GM20000 (cell line): Measurements from ENCODE around the gene GRP.
A peak's percentile ranks its signal among the peaks of the same experiment; 100 is the strongest.

ENCODE experiments used
- DNase-seq: peaks from one replicate; pipeline ENCODE4 v3.0.0; 2012; ENCODE audit warnings: low spot score
- TF ChIP-seq, protein P1 (sequence below): IDR thresholded peaks from 2 replicates; pipeline ENCODE4 v1.5.1; 2012; ENCODE audit warnings: mild to moderate bottlenecking, control low read depth; ENCODE audit errors: extremely low read depth, missing control alignments

Gene GRP

DNA sequence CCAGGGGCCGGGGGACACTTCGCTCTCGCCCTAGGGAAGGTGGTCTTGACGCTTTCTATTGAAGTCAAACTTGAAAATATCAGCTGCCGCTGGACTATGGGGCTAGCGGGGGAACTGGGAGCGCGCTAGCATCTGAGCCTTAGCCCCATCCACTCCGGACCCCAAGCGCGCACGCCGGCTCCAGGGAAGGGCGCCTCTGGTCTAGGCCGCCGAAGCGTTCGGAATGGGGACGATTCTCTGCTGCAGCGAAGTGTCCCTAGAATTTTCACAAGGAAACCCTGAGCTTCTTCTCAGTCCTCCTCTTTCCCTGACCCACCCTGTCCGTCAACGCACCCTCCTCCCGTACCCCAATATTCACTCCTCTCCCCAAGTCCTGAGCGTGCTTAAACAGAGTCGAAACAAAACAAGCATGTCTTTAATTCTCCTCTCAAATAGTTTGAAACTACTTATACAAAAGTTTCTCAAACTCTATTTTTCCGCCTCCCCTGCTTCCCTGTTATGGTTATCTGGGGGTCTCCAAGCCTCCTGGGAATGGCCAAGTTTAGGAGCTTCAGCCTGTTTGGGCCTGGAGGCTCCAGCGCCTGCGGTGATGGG is 48.3 kb downstream of the GRP start:
- DNase-seq, result peak; percentile 16
- TF ChIP-seq, protein P1, sequence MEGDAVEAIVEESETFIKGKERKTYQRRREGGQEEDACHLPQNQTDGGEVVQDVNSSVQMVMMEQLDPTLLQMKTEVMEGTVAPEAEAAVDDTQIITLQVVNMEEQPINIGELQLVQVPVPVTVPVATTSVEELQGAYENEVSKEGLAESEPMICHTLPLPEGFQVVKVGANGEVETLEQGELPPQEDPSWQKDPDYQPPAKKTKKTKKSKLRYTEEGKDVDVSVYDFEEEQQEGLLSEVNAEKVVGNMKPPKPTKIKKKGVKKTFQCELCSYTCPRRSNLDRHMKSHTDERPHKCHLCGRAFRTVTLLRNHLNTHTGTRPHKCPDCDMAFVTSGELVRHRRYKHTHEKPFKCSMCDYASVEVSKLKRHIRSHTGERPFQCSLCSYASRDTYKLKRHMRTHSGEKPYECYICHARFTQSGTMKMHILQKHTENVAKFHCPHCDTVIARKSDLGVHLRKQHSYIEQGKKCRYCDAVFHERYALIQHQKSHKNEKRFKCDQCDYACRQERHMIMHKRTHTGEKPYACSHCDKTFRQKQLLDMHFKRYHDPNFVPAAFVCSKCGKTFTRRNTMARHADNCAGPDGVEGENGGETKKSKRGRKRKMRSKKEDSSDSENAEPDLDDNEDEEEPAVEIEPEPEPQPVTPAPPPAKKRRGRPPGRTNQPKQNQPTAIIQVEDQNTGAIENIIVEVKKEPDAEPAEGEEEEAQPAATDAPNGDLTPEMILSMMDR, result no peak

DNA sequence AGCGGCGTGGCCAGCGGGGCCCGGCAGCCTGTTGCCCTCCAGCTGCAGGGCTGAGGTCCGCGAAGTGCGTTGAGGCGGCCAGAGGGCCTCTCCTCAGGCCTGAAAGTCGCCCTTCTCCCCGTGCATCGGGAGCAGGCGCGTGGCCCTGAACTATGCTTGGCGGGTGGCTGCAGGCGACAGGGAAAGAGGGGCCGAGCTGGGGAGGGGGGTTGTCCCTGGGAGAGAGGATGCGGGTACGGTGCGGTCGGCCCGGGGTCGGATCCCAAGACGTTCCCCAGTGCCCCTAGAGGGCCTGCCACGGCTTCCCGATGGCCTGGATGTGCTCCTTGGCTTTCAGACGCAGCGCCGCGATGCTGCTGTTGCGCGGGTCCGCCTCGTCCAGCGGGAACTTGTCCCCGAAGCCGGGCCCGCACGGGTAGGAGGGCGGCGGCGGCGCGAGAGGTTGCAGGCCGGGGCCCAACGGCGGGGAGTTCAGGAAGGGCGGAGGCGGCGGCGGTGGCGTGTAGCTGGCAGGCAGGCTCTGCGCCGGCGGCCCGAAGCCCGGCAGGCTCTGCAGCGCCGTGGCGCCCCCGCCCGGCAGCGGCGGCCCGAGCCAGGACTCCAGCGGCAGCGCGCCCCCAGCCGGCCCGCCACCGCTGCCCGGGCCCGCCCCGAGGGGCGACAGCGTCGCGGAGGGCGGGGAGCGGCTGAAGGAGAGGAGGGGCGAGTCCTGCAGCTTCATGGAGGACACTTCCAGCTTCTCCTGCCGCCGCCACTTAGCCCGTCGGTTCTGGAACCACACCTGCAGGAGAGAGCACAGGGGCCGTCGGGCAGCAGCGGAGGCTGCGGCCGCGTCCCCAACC is 49.0 kb downstream of the GRP start:
- TF ChIP-seq, protein P1, result peak; percentile 60
- peak; percentile 90 for DNase-seq

DNA sequence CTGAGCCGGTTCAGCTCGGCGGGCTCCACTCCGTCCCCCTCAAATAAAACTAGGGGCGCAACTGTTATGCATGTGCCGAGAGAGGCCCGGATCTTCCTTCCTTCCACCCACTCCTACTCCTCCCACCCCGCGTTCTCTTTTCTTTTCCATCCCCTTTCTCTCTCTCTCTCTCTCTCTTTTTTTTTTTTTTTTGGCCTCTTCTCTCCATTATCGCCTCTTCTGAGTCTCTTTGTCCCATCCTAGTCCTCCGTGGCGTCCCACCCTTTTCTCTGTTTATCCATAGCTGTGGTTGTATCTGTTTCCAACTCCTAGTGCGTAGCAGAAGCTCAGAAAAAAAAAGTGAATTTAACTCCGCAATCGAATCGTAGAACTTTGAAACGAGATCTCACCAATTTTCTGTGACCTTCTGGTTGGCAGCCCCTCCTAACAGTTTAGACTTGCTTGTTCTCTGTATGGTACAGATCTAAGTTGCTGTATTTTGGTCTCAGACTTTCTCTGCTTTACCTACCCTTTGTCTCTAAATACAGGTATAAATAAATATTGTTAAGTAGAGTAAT is 49.7 kb downstream of the GRP start:
- TF ChIP-seq, protein P1, result no peak
- no peak for DNase-seq

DNA sequence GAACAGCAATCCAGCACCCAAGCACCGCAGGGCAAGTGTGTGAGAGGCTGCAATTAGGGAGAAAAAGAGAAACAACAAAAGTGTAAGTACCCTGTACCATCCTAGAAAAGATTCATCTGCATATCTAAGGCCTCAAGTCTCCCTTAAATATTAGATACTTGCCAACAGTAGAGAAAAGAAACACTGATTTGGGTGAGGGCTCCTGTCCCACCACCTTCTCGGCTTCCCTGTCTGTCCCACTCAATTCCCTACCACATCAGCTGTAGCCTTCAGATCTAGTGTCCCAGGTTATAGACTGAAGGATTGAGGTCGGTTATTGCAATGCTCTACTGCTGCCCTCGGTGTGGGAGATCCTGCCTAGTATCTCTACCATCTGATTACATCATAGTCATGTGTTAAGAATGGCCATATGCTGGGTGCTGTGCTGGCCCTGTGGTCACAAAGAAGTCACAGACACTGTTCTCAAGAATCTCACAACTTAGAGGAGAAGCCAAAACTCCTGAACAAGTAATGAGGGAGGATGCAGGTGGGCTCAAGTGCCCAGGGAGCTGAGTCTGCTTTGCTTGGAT is 50.8 kb downstream of the GRP start:
- TF ChIP-seq, protein P1, result no peak
- DNase-seq, result peak; percentile 27

DNA sequence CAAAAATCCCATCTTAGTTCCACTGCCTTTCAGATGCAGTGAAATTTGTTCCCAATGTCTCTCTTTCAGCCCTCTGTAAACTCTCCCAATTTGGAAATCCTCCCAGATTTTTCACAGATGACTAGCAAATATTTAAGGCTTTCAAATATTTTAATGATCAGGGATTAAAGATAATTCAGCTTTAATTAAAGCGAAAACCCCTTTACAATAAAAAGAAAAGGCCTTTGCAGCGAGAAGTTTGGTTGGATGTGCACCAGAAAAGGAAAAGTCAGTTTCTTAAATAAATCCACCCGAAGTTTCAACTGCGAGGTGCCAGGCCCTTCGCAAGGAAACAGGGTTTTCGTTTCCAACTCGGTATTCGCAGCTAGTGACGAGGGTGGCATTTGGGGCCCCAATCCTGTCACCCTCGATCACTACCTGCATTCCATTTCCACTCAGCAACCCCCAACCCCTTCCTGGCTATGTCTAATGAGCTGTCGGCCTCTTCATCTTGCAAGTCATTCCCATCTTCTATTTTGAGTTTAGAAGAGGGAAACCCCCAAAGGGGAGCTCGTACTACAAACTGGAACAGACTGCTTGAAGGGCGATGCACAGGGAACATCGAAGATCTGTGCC is 51.8 kb downstream of the GRP start:
- DNase-seq, result no peak
- TF ChIP-seq, protein P1, result no peak

DNA sequence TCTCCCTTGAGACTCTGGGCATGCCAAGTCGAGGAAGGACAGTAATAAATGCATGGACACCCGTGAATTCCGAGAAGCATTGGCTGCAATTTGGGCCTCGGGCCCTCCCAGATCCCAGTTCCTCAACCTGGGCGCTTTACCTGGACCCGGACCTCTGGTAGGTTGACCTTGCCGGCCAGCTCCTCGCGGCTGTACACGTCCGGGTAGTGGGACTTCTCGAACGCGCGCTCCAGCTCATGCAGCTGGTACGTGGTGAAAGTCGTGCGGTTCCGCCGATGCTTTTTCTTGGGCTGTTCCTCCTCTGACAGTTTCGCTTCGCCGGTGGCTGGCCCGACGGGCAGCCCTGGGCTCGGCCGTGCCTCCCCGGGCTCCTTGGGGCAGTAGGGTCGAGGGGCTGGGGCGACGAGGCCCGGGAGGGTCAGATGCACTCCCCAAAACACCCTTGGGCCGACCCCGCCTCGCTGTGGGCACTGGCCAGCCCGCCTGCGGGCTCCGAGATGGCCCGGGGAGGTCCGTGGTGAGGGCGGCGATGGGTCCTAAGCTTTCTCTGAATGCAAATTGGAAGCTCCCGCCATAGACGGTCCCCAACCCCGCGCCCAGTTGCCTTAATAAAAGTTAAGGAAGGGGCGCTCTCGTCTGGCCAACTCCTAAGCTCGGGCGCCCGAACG is 52.4 kb downstream of the GRP start:
- TF ChIP-seq, protein P1, result no peak
- peak; percentile 59 for DNase-seq
